ENCODE data around the gene COG5. TPM values are rescaled to one million over a fixed set of nuclear protein-coding genes. Genes with fewer than 3 reads are reported as not detected.

Gene COG5
- total RNA-seq, 2 experiments from 2014 or later, result 37.6 to 40.3 TPM

DNA sequence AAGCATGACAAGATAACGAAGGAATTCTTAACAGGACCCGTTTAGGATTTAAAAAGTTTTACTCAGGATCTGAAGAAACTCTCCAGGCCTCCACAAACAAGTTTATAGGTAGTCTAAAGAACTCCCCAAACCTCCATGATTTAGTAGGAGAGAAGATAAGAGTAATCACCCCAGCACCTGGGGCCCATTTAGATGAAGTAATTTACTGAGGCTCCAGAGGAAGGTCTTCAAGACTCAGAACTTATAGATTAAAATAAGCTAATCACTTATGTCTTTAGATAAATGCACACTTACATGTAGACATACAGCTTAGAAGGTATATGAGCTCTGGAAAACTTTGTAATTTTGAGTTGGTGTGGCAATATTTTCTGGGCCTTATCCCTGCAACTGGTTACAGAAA is 271.1 kb downstream of the COG5 start:
- Mint-ChIP-seq H3K27ac (no peak overlapping the region), H3K4me3 (no peak overlapping the region), H3K4me1 (ENCODE audit: low read depth) (no peaks in the 10 kb centered on the region), H3K36me3 (ENCODE audit: low read depth) (peaks cover 21% of the 10 kb centered on the region), H3K9me3 (no peaks in the 10 kb centered on the region), H3K27me3 (no peaks in the 10 kb centered on the region)
- DNase-seq (no peak), ATAC-seq (no peak)
- TF ChIP-seq, protein P1, sequence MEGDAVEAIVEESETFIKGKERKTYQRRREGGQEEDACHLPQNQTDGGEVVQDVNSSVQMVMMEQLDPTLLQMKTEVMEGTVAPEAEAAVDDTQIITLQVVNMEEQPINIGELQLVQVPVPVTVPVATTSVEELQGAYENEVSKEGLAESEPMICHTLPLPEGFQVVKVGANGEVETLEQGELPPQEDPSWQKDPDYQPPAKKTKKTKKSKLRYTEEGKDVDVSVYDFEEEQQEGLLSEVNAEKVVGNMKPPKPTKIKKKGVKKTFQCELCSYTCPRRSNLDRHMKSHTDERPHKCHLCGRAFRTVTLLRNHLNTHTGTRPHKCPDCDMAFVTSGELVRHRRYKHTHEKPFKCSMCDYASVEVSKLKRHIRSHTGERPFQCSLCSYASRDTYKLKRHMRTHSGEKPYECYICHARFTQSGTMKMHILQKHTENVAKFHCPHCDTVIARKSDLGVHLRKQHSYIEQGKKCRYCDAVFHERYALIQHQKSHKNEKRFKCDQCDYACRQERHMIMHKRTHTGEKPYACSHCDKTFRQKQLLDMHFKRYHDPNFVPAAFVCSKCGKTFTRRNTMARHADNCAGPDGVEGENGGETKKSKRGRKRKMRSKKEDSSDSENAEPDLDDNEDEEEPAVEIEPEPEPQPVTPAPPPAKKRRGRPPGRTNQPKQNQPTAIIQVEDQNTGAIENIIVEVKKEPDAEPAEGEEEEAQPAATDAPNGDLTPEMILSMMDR (IDR thresholded peaks at IDR 0.05), result no peak
- ChIA-PET CTCF (no interaction called here), POLR2A (no interaction called here)
- intact Hi-C loops (cut with micrococcal nuclease), result no loop called here

DNA sequence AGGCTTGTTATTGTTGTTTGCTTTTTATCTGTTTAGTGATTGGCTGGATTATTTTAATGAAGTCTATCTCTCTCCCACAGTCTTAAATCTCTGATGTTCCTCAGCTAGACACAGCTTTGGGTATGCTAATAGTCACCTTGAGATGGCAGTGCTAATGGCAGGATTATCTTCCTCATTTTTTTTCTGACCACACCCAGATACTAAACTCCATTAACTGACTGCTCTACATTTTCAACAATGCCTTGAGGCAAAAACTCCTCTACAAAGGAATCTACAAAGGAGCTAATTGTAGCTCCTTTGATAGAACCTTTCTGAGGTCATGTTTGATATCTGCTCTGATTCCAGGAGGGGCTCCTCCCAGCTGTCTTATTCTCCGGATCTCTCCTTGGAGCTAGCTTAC is 272.3 kb downstream of the COG5 start:
- POLR2A ChIA-PET, result no interaction called here

DNA sequence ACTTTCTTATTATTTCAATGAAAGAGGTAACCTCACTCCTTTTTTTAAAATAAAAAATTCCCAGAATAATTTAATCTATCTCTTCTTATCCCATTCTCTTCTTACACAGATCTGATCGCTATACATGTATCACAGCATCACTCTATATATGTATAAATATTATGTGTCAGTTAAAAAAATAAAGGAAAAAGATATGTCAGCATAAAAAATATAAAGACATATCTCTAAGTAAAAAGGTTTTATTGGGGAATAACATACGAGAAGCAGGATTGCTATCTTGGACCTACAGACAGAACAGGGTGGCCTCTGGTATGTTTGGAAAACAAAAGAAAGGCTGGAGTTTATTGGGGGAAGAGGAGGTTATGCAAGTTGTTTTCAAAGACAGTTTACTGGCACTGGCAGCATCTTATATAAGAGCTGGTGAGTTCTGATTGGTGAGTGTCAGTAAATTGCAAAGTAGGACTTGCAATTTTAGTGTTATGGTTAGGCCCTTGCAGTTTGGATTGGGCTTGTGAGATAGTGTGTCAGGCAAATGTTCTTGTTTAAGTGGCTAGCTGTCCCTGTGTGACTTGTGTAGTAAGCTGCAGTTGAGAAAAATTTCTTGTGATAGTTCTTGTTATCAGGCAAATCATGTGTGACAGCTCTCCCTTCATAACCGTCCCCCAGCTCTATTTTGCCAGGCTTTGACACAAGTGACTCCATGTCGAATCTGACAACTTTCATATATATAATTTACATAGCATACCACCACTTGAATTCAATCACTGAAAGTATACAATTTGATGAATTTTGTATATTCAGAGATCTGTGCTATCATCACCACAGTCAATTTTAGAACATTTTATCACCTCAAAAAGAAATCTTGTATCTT is 276.7 kb downstream of the COG5 start:
- ChIA-PET CTCF (no interaction called here), POLR2A (no interaction called here)
- H3K36me3 Mint-ChIP-seq (ENCODE audit: low read depth), result peaks cover 5% of the 10 kb centered on the region

More for the DNA sequence above, 272.3 kb downstream of the COG5 start:
- no peak overlapping the region for H3K4me3 Mint-ChIP-seq
- intact Hi-C loops (cut with micrococcal nuclease), result no loop called here
- no peaks in the 10 kb centered on the region for H3K27me3 Mint-ChIP-seq
- TF ChIP-seq, protein P1 (IDR thresholded peaks at IDR 0.05), result no peak
- DNase-seq (no peak), ATAC-seq (no peak)
- H3K36me3 Mint-ChIP-seq (ENCODE audit: low read depth), result peaks cover 19% of the 10 kb centered on the region
- CTCF ChIA-PET, result no interaction called here
- H3K9me3 Mint-ChIP-seq, result no peaks in the 10 kb centered on the region
- no peak overlapping the region for H3K27ac Mint-ChIP-seq
- no peaks in the 10 kb centered on the region for H3K4me1 Mint-ChIP-seq (ENCODE audit: low read depth)

DNA sequence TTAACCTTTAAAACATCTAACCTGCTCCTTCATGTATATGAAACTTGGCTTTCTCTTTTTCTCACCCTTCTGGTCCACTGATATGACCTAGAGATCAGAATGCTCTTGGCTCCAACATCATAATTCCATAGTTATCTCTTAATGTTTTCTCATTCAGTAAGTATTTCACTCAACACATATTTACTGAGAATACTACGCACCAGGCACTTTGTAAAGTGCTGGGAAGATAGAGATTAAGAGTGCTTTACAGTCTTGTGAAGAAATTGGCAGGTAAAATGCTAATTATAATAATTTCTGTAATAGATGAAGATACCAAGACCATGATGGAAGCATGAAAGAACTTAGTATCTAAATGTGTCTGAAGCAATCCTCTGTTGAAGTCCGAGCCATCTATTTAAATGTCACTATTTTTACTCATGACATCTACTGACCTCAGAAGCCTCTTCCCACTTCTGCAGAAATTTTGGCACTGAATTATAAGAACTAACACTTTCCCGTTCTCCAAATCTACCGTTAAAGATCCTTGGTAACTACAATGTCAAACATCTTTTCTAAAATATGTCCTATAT is 278.7 kb downstream of the COG5 start:
- no peak for ATAC-seq
- no peak for DNase-seq
- ChIA-PET POLR2A (no interaction called here), CTCF (no interaction called here)
- Mint-ChIP-seq H3K36me3 (ENCODE audit: low read depth) (peaks cover 3% of the 10 kb centered on the region), H3K4me3 (no peak overlapping the region), H3K27ac (no peak overlapping the region), H3K4me1 (ENCODE audit: low read depth) (no peaks in the 10 kb centered on the region), H3K27me3 (no peaks in the 10 kb centered on the region), H3K9me3 (no peaks in the 10 kb centered on the region)
- intact Hi-C loops (cut with micrococcal nuclease), result no loop called here
- TF ChIP-seq, protein P1 (IDR thresholded peaks at IDR 0.05), result no peak

More for the DNA sequence above, 276.7 kb downstream of the COG5 start:
- no peaks in the 10 kb centered on the region for H3K4me1 Mint-ChIP-seq (ENCODE audit: low read depth)
- intact Hi-C loops (cut with micrococcal nuclease), result no loop called here
- H3K27ac Mint-ChIP-seq, result no peak overlapping the region
- DNase-seq (no peak), ATAC-seq (no peak)
- TF ChIP-seq, protein P1 (IDR thresholded peaks at IDR 0.05), result no peak
- no peak overlapping the region for H3K4me3 Mint-ChIP-seq
- no peaks in the 10 kb centered on the region for H3K27me3 Mint-ChIP-seq
- H3K9me3 Mint-ChIP-seq, result no peaks in the 10 kb centered on the region

DNA sequence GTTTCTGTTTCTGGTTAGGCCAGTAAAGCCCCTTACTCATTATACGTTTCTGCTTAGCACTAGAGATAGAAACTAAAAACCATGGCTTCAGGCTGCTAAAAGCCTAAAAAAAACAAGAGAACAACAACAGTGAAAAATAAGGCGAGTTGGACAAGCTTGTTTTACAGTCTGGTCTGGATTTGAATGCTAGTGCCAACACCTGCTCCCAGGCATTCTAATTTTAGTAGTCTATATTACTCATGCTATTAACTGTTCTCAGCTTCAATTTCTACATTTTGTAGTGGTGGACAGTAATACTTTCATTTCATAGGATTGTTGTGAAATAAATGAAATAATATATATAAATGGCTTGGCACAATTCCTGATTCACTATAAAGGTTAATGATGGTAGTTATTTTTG is 286.4 kb downstream of the COG5 start:
- TF ChIP-seq, protein P1 (IDR thresholded peaks at IDR 0.05), result no peak
- H3K4me1 Mint-ChIP-seq (ENCODE audit: low read depth), result no peaks in the 10 kb centered on the region
- no peak overlapping the region for H3K27ac Mint-ChIP-seq
- no peak overlapping the region for H3K4me3 Mint-ChIP-seq
- POLR2A ChIA-PET, result no interaction called here
- CTCF ChIA-PET, result no interaction called here
- intact Hi-C loops (cut with micrococcal nuclease), result no loop called here
- H3K36me3 Mint-ChIP-seq (ENCODE audit: low read depth), result peaks cover 9% of the 10 kb centered on the region
- DNase-seq (no peak), ATAC-seq (no peak)
- H3K27me3 Mint-ChIP-seq, result no peaks in the 10 kb centered on the region
- H3K9me3 Mint-ChIP-seq, result no peaks in the 10 kb centered on the region
